ENCODE measurements around the gene CD96. TPM values are rescaled to one million over a fixed set of nuclear protein-coding genes. Genes with fewer than 3 reads are reported as not detected.

The CD96 gene
- total RNA-seq, 1 donor from 2014 or later = under 0.01 TPM

DNA sequence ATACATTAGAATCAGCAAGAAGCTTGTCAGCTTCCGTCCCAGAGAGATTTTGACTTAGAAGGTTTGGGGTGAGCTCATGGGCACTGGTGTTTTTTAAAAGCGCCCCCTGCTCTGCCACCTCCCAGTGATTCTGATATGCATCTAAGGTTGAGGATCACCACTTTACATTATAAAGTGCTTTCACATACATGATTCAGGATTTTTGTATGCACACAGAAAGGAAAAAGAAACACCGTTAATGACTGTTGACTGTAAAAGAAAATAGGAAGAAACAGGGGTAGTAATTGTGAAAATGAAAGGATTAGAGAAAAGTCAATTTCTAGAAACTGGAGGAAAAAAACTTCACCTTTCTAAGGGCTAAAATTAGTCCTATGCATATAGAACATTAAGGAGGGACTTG is 158.1 kb downstream of the CD96 start:
- Histone ChIP-seq H3K27me3 (ENCODE audit: control insufficient read depth in 3 of 3, insufficient read depth in 3 of 3, low read length in 3 of 3) (no peaks in the 10 kb centered on the region), H3K4me3 (ENCODE audit: low read length in 3 of 3) (no peak overlapping the region), H3K9ac (ENCODE audit: low read depth in 1 of 3, low read length in 3 of 3) (no peak overlapping the region), H3K4me1 (ENCODE audit: control insufficient read depth in 3 of 3, insufficient read depth in 3 of 3, low read length in 3 of 3) (no peaks in the 10 kb centered on the region), H3K9me3 (ENCODE audit: control insufficient read depth in 3 of 3, low read length in 3 of 3) (no peaks in the 10 kb centered on the region), H3K27ac (ENCODE audit: low read depth, low read length) (no peak overlapping the region), H3K36me3 (ENCODE audit: control insufficient read depth in 3 of 3, insufficient read depth in 3 of 3, low read length in 3 of 3) (no peaks in the 10 kb centered on the region)

DNA sequence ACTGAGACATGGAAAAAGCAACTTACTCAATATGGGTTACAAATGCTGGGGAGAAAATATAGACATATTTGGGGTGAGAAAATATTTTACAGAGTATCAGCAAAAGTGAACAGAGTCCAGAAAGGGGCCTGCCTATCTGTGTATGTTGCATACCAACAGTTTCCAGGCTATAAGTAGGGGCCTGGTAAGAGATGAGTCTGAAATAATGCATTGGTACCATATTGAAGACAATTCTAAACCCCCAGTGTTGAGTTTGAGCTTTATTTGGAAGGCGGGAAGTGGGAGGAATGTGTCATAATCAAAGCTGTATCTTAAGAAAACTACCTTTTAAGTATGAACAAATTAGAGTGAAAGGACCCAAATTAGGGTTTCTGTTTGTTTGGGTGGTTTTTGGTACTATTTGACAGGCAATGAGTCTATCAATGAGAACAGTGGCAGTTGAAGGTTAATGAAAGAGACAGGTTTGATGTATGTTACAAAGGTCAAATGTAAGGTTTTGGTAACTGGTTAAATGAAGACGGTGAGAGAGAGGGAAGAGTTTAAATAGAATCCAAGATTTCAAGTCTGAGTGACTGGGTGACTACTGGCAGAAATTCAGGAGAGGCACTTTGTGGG is 159.4 kb downstream of the CD96 start:
- H3K9me3 ChIP-seq (ENCODE audit: control insufficient read depth in 3 of 3, low read length in 3 of 3) = no peaks in the 10 kb centered on the region
- H3K36me3 ChIP-seq (ENCODE audit: control insufficient read depth in 3 of 3, insufficient read depth in 3 of 3, low read length in 3 of 3) = no peaks in the 10 kb centered on the region
- no peaks in the 10 kb centered on the region for H3K27me3 ChIP-seq (ENCODE audit: control insufficient read depth in 3 of 3, insufficient read depth in 3 of 3, low read length in 3 of 3)
- H3K4me3 ChIP-seq (ENCODE audit: low read length in 3 of 3) = no peak overlapping the region
- no peak overlapping the region for H3K9ac ChIP-seq (ENCODE audit: low read depth in 1 of 3, low read length in 3 of 3)
- no peaks in the 10 kb centered on the region for H3K4me1 ChIP-seq (ENCODE audit: control insufficient read depth in 3 of 3, insufficient read depth in 3 of 3, low read length in 3 of 3)
- no peak overlapping the region for H3K27ac ChIP-seq (ENCODE audit: low read depth, low read length)

Other genes starting within 250 kb of the CD96 start
- not detected for gene ZBED2, start 53.1 kb downstream of the CD96 start, total RNA-seq
- 0.52 TPM for gene PLCXD2, start 132.5 kb downstream of the CD96 start, total RNA-seq

Measured in skeletal muscle tissue (tissue), 4 donors.